ENCODE data around the gene RPL7A. TPM values are rescaled to one million over a fixed set of nuclear protein-coding genes. Genes with fewer than 3 reads are reported as not detected.

Gene RPL7A
- polyA plus RNA-seq, 2 donors: 2,052 to 3,524 TPM

DNA sequence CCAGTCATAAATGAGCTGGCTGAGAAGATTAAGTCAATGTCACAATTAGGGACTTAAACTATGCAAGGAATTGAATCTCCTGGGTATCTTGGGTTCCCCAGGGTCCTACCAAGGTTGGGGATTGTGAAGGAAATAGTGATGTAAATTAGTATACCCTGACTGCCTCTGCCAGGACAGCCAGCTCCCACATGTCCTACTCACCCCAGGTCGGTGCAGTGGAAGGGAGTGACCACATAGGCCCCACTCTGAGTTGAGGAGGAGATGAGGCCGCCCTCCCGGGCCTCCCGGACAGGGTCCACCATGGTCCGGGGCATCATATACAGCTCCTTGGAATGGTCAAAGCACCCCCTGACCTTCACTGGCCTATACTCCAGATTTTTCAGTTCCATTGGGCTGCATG lies 5.5 kb downstream of the RPL7A start:
- WGBS, 2 donors: 77 to 88% methylated on average over 5 of the region's 5 CpGs
- Histone ChIP-seq H3K4me3 (ENCODE audit: low read depth in 1 of 2, low read length in 2 of 2) (no peak overlapping the region), H3K4me1 (ENCODE audit: control insufficient read depth in 2 of 2, insufficient read depth in 2 of 2, low read length in 1 of 2) (peaks cover 4 to 18% of the 10 kb centered on the region in 2 donors), H3K9me3 (ENCODE audit: control insufficient read depth in 2 of 2, insufficient read depth in 1 of 2, low read depth in 1 of 2, low read length in 1 of 2) (no peaks in the 10 kb centered on the region), H3K27me3 (ENCODE audit: control insufficient read depth in 1 of 2, insufficient read depth in 2 of 2, low read length in 2 of 2) (no peaks in the 10 kb centered on the region), H3K36me3 (ENCODE audit: control insufficient read depth in 2 of 2, insufficient read depth in 2 of 2, low read length in 1 of 2) (peaks cover 7 to 38% of the 10 kb centered on the region in 2 donors), H3K27ac (ENCODE audit: low read depth in 2 of 2, low read length in 1 of 2) (no peak overlapping the region)

DNA sequence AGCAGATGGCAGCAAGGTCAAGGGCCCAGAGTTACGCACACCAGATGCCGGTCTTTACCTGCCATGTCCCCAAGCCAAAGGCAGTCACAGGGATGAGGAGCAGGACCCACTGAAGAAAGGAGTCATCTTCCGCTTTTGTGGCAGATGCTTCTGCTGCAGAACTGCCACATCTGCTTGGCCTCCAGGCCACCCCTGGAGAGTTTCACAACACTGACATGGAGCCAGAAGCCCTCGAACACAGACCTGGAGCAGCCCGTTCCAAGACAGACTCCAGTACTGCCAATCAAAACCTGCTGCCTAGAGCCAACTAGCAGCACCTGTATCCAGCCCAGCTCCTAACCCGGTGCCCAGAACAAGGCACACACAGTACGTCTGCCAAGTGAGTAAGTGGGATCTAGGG lies 6.7 kb downstream of the RPL7A start:
- peaks cover 4 to 22% of the 10 kb centered on the region in 2 donors for H3K4me1 ChIP-seq (ENCODE audit: control insufficient read depth in 2 of 2, insufficient read depth in 2 of 2, low read length in 1 of 2)
- H3K9me3 ChIP-seq (ENCODE audit: control insufficient read depth in 2 of 2, insufficient read depth in 1 of 2, low read depth in 1 of 2, low read length in 1 of 2): no peaks in the 10 kb centered on the region
- no peak overlapping the region for H3K4me3 ChIP-seq (ENCODE audit: low read depth in 1 of 2, low read length in 2 of 2)
- H3K36me3 ChIP-seq (ENCODE audit: control insufficient read depth in 2 of 2, insufficient read depth in 2 of 2, low read length in 1 of 2): peaks cover 7 to 44% of the 10 kb centered on the region in 2 donors
- H3K27ac ChIP-seq (ENCODE audit: low read depth in 2 of 2, low read length in 1 of 2): peak overlapping the region in 1 of 2 donors; percentile 14
- WGBS, 2 donors: 76 to 77% methylated on average over 7 of the region's 7 CpGs
- H3K27me3 ChIP-seq (ENCODE audit: control insufficient read depth in 1 of 2, insufficient read depth in 2 of 2, low read length in 2 of 2): no peaks in the 10 kb centered on the region

DNA sequence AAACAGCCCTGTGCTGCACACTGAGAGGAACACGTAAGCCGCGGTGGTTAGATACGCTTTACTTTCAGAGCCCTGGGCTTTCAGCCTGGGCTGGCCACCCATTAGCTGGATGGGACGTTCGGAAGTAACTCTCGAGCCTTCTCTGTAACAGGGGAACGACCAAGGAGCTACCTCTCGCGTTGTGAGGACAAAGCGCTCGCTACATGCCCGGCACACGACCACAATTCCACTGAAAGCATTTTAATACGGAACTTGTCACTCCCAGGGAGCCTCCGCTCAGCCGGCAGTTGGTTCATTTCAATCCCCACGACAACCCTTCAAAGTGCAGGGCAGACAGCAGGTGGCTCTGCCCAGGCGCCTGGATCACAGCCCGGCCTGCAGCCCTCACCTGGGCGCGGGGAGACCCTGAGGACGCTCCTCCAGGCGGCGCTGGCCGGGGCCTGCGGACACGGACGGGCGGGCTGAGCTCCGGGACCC lies 7.9 kb downstream of the RPL7A start:
- H3K36me3 ChIP-seq (ENCODE audit: control insufficient read depth in 2 of 2, insufficient read depth in 2 of 2, low read length in 1 of 2): peaks cover 4 to 45% of the 10 kb centered on the region in 2 donors
- H3K9me3 ChIP-seq (ENCODE audit: control insufficient read depth in 2 of 2, insufficient read depth in 1 of 2, low read depth in 1 of 2, low read length in 1 of 2): no peaks in the 10 kb centered on the region
- H3K4me3 ChIP-seq (ENCODE audit: low read depth in 1 of 2, low read length in 2 of 2): peak overlapping the region; percentile 68 to 86
- 0 to 1% methylated on average over 23 to 31 of the region's 31 CpGs for WGBS, 2 donors
- no peaks in the 10 kb centered on the region for H3K27me3 ChIP-seq (ENCODE audit: control insufficient read depth in 1 of 2, insufficient read depth in 2 of 2, low read length in 2 of 2)
- peaks cover 4 to 26% of the 10 kb centered on the region in 2 donors for H3K4me1 ChIP-seq (ENCODE audit: control insufficient read depth in 2 of 2, insufficient read depth in 2 of 2, low read length in 1 of 2)
- peak overlapping the region; percentile 77 to 80 for H3K27ac ChIP-seq (ENCODE audit: low read depth in 2 of 2, low read length in 1 of 2)

DNA sequence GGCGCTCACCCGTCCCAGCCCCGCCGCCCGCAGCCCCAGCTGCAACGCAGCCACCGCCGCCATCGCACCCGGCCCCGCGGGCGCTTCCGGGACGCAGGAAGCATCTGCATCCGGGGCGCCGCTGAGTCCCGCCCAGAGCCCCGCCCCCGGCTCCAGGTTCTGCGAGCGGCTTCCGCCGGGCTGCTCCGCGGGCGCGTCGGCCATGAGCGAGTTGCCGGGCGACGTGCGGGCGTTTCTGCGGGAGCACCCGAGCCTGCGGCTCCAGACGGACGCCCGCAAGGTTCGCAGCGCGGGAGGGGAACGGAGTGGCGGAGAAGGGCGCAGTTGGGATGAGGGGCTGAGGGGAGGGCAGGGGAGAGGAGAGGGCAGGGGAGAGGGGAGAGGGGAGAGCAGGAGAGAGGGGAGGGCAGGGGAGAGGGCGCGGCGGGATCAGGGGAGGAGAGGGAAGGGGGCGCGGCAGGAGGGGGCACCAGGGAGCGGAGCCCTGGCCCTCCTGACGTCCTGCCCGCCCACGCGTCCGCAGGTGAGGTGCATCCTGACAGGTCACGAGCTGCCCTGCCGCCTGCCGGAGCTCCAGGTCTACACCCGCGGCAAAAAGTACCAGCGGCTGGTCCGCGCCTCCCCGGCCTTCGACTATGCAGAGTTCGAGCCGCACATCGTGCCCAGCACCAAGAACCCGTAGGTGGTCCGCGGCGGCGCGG lies 8.5 kb downstream of the RPL7A start, which contains the start of the genes SURF1 and SURF2:
SURF1 (minus strand) TSS at position 97 of the 701 bp plus-strand sequence; CDS start at position 63, 34 bp downstream.
SURF2 (plus strand) TSS at position 160 of the 701 bp plus-strand sequence; CDS start at position 203, 43 bp downstream.
- Histone ChIP-seq H3K27ac (ENCODE audit: low read depth in 2 of 2, low read length in 1 of 2) (peak within 1 kb of the TSS; percentile 77 to 80), H3K9me3 (ENCODE audit: control insufficient read depth in 2 of 2, insufficient read depth in 1 of 2, low read depth in 1 of 2, low read length in 1 of 2) (no peaks in the 10 kb centered on the region), H3K4me1 (ENCODE audit: control insufficient read depth in 2 of 2, insufficient read depth in 2 of 2, low read length in 1 of 2) (peaks cover 4 to 26% of the 10 kb centered on the region in 2 donors), H3K36me3 (ENCODE audit: control insufficient read depth in 2 of 2, insufficient read depth in 2 of 2, low read length in 1 of 2) (peaks cover 4 to 47% of the 10 kb centered on the region in 2 donors), H3K4me3 (ENCODE audit: low read depth in 1 of 2, low read length in 2 of 2) (peak within 1 kb of the TSS; percentile 68 to 86), H3K27me3 (ENCODE audit: control insufficient read depth in 1 of 2, insufficient read depth in 2 of 2, low read length in 2 of 2) (no peaks in the 10 kb centered on the region)
- 1% methylated on average over 61 to 78 of the region's 78 CpGs for WGBS, 2 donors

GRCh38 chr9:133357656-133358055 lies 9.6 kb downstream of the RPL7A start:
- H3K9me3 ChIP-seq (ENCODE audit: control insufficient read depth in 2 of 2, insufficient read depth in 1 of 2, low read depth in 1 of 2, low read length in 1 of 2): peaks cover 0 to 2% of the 10 kb centered on the region in 2 donors
- no peak overlapping the region for H3K27ac ChIP-seq (ENCODE audit: low read depth in 2 of 2, low read length in 1 of 2)
- H3K4me3 ChIP-seq (ENCODE audit: low read depth in 1 of 2, low read length in 2 of 2): peak overlapping the region in 1 of 2 donors; percentile 86
- WGBS, 2 donors: 70 to 74% methylated on average over 14 of the region's 14 CpGs
- H3K27me3 ChIP-seq (ENCODE audit: control insufficient read depth in 1 of 2, insufficient read depth in 2 of 2, low read length in 2 of 2): no peaks in the 10 kb centered on the region
- peaks cover 1 to 44% of the 10 kb centered on the region in 2 donors for H3K36me3 ChIP-seq (ENCODE audit: control insufficient read depth in 2 of 2, insufficient read depth in 2 of 2, low read length in 1 of 2)
- peaks cover 4 to 31% of the 10 kb centered on the region in 2 donors for H3K4me1 ChIP-seq (ENCODE audit: control insufficient read depth in 2 of 2, insufficient read depth in 2 of 2, low read length in 1 of 2)

DNA sequence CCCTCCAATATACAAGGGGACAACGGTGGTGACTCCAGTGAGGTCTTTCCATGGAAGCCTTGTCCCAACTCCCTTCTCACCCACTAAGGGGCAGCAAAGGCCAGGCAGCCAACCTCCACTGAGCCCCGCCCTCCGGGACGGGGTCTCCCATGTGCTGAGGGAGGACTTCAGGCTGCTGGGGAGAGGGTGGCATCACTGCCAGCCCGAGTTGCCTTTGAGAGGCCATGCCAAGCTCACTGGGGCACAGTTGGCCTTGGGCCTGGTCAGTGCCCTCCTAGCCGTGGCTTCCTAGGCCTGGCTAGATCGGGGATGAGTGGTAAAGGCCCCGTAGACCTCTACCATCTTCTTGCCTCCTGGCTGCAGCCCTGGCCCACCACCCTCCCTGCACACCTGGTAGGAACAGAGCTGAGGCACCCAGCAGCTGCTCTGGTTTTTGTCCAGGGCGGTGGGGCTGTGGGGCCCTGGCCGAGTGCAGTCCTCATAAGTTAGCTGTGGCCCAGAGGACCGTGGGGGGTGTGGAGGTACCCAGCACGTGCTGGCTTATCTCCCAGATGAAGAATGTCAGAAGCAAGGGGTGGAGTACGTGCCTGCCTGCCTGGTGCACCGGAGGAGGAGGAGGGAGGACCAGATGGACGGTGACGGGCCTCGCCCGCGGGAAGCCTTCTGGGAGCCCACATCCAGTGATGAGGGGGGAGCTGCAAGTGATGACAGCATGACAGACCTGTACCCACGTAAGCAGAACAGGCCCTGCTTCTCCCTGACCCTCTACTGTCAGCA lies 11.6 kb downstream of the RPL7A start:
- H3K9me3 ChIP-seq (ENCODE audit: control insufficient read depth in 2 of 2, insufficient read depth in 1 of 2, low read depth in 1 of 2, low read length in 1 of 2): peaks cover 0 to 2% of the 10 kb centered on the region in 2 donors
- peaks cover 6 to 39% of the 10 kb centered on the region in 2 donors for H3K36me3 ChIP-seq (ENCODE audit: control insufficient read depth in 2 of 2, insufficient read depth in 2 of 2, low read length in 1 of 2)
- no peaks in the 10 kb centered on the region for H3K27me3 ChIP-seq (ENCODE audit: control insufficient read depth in 1 of 2, insufficient read depth in 2 of 2, low read length in 2 of 2)
- WGBS, 2 donors: 45 to 53% methylated on average over 20 of the region's 20 CpGs
- no peak overlapping the region for H3K4me3 ChIP-seq (ENCODE audit: low read depth in 1 of 2, low read length in 2 of 2)
- H3K27ac ChIP-seq (ENCODE audit: low read depth in 2 of 2, low read length in 1 of 2): no peak overlapping the region
- H3K4me1 ChIP-seq (ENCODE audit: control insufficient read depth in 2 of 2, insufficient read depth in 2 of 2, low read length in 1 of 2): peaks cover 4 to 36% of the 10 kb centered on the region in 2 donors

- peaks cover 4 to 34% of the 10 kb centered on the region in 2 donors for H3K4me1 ChIP-seq (ENCODE audit: control insufficient read depth in 2 of 2, insufficient read depth in 2 of 2, low read length in 1 of 2)
- H3K4me3 ChIP-seq (ENCODE audit: low read depth in 1 of 2, low read length in 2 of 2): no peak overlapping the region
- H3K9me3 ChIP-seq (ENCODE audit: control insufficient read depth in 2 of 2, insufficient read depth in 1 of 2, low read depth in 1 of 2, low read length in 1 of 2): peaks cover 0 to 2% of the 10 kb centered on the region in 2 donors
- no peaks in the 10 kb centered on the region for H3K27me3 ChIP-seq (ENCODE audit: control insufficient read depth in 1 of 2, insufficient read depth in 2 of 2, low read length in 2 of 2)
- peaks cover 9 to 42% of the 10 kb centered on the region in 2 donors for H3K36me3 ChIP-seq (ENCODE audit: control insufficient read depth in 2 of 2, insufficient read depth in 2 of 2, low read length in 1 of 2)
- H3K27ac ChIP-seq (ENCODE audit: low read depth in 2 of 2, low read length in 1 of 2): no peak overlapping the region
- 67 to 79% methylated on average over 21 of the region's 21 CpGs for WGBS, 2 donors
These were observed 12.7 kb downstream of the RPL7A start for GRCh38 chr9:133360400-133361393.

DNA sequence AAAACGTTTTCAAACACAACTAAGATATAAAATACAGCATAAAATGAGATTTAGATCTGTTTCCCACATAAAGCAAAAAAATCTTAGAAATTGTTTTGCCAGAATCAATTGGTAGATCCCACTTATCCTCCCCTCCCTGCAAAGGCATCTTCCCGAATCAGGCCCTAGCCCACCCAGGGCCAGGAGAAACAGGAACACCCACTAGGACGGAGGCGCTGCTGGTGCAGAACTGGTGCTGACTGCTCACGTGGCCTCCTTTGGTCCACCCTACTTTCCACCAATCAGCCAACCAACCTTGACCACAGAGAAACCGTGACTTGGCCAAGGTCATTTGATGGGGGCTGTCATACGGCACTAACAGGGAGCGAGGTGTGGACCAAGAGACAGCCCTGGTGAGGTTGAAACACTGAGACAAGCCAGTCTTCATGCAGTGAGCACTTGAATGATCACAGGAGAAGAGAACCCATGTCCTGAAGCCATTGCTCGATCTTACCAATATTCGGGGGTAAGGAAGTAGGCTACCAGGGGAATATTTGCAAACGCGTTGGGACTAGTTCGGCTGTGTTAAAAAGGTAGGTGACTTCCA lies 13.6 kb downstream of the RPL7A start:
- Histone ChIP-seq H3K27ac (ENCODE audit: low read depth in 2 of 2, low read length in 1 of 2) (no peak overlapping the region), H3K4me1 (ENCODE audit: control insufficient read depth in 2 of 2, insufficient read depth in 2 of 2, low read length in 1 of 2) (peaks cover 4 to 34% of the 10 kb centered on the region in 2 donors), H3K27me3 (ENCODE audit: control insufficient read depth in 1 of 2, insufficient read depth in 2 of 2, low read length in 2 of 2) (no peaks in the 10 kb centered on the region), H3K36me3 (ENCODE audit: control insufficient read depth in 2 of 2, insufficient read depth in 2 of 2, low read length in 1 of 2) (peaks cover 12 to 49% of the 10 kb centered on the region in 2 donors), H3K9me3 (ENCODE audit: control insufficient read depth in 2 of 2, insufficient read depth in 1 of 2, low read depth in 1 of 2, low read length in 1 of 2) (peaks cover 0 to 2% of the 10 kb centered on the region in 2 donors), H3K4me3 (ENCODE audit: low read depth in 1 of 2, low read length in 2 of 2) (no peak overlapping the region)
- 60 to 67% methylated on average over 13 of the region's 13 CpGs for WGBS, 2 donors
